Activated CD4-positive, alpha-beta T cell treated with anti-CD3 and anti-CD28 coated beads, Interleukin-2, amount 50 U/mL, for 48 hours (primary cell): ENCODE results near the gene ENPP1.

Experiments used
- DNase-seq, 2 experiments: peaks; one replicate each; pipeline ENCODE4 v3.0.0-alpha.2; 2020

Gene ENPP1

GRCh38 chr6:131917763-131918649 lies 110.2 kb downstream of the ENPP1 start:
- no peak for DNase-seq

- DNase-seq, result no peak
Observed at GRCh38 chr6:131918650-131919355, 111.0 kb downstream of the ENPP1 start.

GRCh38 chr6:131920656-131921055 lies 112.8 kb downstream of the ENPP1 start:
- no peak for DNase-seq

- peak; percentile 47 to 54 for DNase-seq
Observed at GRCh38 chr6:131923356-131923755, 115.5 kb downstream of the ENPP1 start.

GRCh38 chr6:131924881-131925474 lies 117.2 kb downstream of the ENPP1 start:
- no peak for DNase-seq

GRCh38 chr6:131929264-131929663 lies 121.4 kb downstream of the ENPP1 start:
- DNase-seq, result no peak

- DNase-seq, result no peak
Observed at GRCh38 chr6:131929976-131930375, 122.2 kb downstream of the ENPP1 start.

- DNase-seq, result no peak
Observed at GRCh38 chr6:131931063-131931750, 123.4 kb downstream of the ENPP1 start.

GRCh38 chr6:131936156-131936555 lies 128.3 kb downstream of the ENPP1 start:
- no peak for DNase-seq

GRCh38 chr6:131937226-131937625 lies 129.4 kb downstream of the ENPP1 start:
- no peak for DNase-seq

GRCh38 chr6:131937703-131938631 lies 130.1 kb downstream of the ENPP1 start:
- no peak for DNase-seq
